GM19025 (cell line): ENCODE measurements around the gene MAGI1.
"Not testable (repeated sequence)": the region's sequence is repeated elsewhere in the genome, so short reads cannot be mapped to it uniquely, and the experiment has no call there.

ENCODE experiments used
- ATAC-seq: cut with Tn5 transposase; IDR thresholded peaks from one replicate; pipeline ENCODE4 v1.9.1; 2021; ENCODE audit warnings: mild to moderate bottlenecking, low read depth, moderate library complexity; ENCODE audit not compliant: unreplicated experiment

The MAGI1 gene

DNA sequence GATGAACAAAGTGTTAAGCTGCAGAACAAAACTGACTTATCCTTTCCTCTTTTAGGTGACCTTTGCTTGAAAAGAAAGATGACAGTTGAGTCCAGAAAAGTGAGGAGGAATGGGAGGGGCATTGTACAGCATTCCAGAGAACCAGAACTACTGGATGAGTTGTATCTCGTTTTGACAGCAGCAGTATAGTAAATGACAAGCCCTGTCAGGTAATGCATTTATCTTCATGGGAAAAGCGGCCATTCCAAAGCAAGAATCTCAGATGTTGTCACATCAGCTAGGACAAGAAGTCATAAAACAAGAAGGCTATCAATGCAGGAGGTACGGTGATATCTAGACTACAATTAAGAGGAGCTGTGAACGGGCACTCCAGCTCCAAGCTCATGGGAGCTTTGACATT, 421.5 kb downstream of the MAGI1 start:
- no peak for ATAC-seq

DNA sequence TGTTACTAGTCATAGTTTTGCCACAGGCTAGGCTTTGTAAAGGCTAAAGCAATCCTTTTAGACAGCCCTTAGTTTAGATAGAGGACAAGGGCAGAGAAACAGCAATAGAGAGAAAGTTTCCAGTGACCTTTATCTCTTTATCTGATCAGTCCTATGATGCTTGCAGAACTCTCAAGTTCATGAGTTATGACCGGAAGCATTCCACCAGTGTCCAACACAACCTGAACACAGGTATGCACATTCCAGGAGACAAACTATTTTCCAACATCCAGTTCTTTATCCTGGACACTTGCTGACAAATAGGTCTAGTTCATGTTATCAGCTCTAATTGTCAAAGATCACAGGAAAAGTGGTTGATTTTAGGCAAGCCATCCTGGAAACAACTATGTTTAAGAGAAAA, 422.2 kb downstream of the MAGI1 start:
- no peak for ATAC-seq

DNA sequence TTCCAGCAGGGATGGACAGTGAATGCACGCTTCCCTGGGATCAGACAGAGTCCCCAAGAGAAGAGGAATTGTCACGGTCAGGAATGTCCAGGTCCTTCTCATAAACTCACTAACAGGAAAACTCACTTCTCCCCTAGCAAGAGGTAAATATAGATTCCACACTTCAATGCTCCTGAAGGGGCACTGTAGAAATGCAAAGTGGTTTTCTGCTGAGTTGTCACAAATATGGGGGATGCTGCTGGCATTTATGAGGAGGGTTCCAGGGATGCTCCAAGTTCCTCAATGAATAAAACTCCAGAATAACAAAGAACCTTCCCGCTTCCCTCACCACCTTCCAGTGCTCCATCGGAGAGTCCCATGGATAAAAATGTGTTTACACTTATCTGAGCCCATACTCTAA, 423.4 kb downstream of the MAGI1 start:
- no peak for ATAC-seq

DNA sequence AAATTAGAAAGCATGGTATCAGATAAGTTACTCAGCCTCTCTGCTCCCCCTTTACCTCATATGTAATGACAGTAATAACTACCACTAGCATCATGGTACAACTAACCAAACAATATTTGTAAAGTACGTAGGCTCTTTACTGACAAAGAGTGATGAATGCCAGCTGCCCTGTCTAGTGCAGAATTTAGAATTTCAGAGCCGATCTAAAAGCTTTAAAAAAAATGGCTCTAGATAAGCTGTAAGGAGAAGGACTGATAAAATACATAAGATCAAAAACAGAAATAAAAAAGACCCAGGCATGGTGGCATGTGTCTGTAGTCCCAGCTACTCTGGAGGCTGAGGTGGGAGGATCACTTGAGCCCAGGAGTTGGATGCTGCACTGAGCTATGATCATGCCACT, 424.1 kb downstream of the MAGI1 start:
- no peak for ATAC-seq

DNA sequence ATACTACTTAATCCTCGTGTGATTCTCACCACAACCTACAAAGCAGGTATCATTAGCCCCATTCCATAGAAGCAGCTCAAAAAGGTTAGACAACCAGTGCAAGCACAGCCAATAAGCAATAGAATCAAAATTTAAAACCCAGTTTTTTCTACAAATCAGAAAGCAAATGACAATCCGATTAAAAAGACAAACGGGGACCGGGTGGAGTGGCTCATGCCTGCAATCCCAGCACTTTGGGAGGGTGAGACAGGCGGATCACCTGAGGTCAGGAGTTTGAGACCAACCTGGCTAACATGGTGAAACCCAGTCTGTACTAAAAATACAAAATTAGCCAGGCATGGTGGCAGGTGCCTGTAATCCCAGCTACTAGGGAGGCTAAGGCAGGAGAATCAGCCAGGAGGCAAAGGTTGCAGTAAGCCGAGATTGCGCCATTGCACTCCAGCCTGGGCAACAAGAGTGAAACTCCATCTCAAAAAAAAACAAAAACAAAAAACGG, 430.7 kb downstream of the MAGI1 start:
- ATAC-seq = not testable (repeated sequence)

DNA sequence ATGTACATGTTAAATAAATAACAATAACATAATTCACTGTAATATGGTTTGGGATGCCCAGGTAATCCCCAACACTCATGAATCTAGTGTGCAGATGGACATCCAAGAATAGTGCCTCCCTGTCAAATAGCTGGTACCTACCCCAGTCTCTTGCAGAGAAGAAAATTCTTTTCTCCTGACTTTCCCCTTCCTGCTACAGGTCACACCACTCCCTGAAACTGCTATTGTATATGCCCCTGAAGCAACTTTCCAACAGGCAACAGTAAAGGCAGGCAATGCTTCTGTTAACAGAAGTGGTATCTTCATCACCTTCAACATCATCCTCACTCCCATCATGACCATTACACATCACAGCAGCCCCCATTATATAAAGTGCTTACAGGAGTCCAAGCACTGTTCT, 431.6 kb downstream of the MAGI1 start:
- no peak for ATAC-seq

DNA sequence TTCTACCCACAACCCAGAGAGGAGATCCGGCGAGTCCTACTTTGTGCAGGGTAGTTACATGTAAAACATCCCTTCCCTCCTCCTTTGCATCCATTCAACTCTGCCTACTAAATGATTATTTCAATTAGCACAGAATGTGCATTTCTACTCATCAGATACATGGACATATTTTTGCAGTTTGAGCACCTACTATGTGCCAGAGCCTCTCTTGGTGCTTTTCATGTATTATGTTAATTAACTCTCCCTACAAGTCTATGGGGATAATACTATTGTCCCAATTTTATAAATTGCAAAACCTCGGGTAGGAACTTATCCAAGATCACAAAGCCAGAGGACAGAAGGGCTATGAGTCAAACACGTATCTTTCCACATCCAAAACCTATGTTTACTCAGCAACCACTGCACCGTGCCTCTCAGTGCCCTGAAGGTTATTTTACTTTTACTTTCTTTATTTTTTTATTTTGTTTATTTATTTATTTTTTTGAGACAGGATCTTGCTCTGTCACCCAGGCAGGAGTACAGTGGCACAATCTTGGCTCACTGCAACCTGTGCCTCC, 432.8 kb downstream of the MAGI1 start:
- no peak for ATAC-seq

DNA sequence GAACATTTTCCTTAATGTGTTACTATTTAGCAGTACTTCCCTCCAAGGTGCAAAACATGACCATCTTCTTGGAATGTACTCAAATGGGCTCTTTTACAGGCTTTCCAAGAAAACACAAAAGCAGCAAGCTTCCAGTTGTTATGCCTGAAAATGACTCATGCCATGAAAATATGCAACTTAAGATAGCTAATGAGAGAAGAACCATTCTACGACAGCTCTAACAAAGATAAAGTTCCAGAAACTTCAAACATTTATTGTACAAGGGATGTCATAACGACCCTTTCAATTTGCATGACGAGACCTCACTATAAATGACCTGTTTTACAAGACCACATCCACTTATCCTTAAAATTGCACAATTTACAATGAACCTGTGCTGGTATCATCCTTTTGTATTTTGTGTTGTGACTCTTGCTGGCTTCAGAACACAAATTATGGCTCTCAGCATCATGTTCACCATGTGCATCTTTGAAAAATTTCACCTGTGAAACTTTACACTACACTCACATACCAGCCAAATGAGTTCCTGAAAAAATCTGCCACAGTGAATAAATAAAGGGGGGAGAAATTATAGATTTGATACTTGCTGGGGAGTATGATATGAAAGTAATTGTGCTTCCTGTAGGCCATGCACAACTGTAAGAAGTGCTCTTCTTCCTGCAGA, 433.7 kb downstream of the MAGI1 start:
- ATAC-seq = no peak

DNA sequence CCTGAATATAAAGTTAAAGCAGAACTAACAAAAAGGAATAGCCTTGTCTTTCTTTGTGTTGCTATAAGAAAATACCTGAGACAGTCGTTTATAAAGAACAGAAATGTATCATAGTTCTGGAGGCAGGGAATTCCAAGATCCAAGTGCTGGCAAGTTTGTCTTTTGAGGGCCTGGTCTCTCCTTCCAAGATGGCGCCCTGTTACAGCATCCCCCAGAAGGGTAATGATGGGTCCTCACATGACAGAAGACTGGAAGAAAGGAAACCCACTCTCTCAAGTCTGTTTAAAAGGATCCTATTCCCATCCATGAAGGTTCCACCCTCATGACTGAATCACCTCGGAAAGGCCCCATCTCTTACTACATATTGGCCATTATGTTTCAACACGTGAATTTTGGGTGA, 435.1 kb downstream of the MAGI1 start:
- ATAC-seq = no peak

DNA sequence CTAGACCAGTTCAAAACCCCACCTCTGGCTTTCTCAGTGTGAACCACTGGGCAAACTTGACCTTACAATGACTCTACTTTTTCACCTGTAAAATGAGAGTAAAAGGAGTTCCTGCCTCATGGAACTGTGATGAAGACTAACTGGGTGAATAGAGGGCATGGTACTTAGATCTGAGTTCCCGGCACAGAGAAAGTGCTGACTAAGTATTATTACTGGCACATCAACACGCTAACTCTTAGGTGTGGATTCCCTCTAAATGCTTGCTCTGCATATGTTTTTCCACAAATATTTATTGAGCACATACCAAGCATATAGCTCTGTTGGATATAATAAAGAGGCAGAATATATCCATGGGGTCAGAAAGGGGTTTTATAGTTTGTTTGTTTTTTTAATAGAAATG, 437.8 kb downstream of the MAGI1 start:
- ATAC-seq = no peak

DNA sequence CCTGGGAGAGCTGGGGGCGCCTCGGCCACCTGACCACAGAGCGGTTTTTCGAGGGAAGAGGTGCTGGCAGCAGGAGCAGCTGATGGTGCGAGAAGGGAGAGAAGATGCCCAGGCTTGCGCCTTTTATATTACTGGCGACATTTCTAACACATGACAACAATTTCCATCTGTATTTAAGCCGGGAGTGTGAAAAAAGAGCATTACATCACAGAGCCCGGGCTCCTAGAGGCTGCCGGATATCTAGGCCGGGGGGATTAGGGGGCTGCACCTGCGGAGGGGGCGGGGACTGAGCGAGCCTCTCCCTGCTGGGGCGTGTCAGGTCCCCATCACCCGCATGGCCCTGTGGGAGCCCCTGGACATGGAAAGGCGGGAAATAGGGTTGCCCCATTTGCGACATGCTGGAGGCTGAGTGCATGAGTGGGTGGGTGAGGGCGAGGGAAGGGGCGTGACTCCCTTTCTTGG, 440.7 kb downstream of the MAGI1 start:
- ATAC-seq = no peak

DNA sequence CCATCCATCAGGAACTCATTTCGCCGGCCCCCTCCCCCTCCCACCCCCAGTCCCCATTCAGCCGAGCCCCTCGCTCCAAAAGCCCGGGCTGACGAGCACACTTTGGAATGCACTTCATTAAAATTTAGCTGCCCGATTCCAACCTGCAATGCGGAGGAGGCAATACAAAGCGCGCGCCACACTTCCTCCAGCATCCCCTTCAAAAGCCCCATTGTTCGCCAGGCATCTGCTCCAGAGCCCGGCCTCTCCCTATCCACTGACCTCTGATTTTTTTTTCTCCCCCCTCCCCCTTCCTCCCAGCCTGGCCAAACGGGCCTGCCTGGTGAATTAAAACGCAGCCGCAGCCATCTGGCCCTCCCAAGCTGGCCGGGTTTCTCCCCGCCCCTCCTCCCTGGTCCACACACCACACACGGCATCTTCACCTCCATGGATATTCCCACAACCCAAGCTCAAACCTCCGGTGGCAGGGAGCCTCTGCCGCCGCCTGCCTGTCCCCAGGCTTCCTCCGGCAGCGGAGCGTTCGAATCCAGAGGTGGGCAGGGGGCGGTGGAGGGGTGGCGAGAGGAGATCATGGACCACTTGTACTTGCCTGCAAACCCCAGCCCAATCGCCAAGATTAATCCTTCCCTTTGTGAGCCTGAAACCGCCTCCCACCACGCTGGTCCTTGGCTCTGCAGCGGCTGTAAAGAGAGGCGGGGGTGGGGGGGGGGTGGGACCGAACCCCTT, 441.3 kb downstream of the MAGI1 start:
- no peak for ATAC-seq

DNA sequence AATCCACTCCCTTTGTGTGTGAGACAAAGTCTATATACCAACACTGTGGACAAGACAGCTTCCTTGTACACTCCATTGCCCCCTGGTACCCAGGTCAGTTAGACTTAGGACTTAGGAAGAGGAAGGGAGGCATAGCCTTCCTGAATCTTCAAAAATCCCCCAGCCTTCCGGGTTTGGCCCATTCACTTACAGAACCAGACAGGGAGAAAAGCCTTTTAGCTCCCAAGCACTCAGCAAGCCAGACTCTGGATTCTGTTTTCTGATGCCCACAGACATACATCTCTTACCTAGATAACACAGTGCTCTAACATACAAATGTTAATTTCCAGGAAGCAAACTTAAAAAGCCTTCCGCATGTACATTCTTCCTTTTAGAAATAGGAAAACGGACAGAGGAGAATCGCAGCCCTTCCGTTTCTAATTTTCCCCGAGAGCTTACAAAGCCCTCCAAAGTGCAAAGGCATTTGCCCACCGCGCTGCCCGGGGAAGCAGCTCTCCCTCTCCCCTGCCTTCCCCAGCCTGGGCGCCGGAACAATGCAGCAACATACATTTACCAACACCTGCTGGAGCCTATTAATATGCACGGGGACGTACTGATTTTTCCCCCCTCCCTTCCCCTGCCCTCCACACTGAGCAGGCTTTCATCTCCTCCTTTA, 442.0 kb downstream of the MAGI1 start:
- ATAC-seq = no peak

DNA sequence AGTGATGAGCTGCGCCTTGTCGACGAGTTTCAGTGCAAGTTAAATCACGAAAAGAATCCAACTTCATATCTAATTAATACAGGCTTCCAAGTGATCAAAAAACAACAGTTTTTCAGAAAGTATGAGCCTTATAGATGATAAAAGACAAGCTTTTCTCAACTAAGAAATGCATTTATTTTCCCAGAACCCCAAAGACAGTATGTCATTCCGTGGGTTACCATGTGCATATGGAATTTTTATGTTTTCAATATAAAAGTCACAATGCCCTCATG, 442.8 kb downstream of the MAGI1 start:
- no peak for ATAC-seq

DNA sequence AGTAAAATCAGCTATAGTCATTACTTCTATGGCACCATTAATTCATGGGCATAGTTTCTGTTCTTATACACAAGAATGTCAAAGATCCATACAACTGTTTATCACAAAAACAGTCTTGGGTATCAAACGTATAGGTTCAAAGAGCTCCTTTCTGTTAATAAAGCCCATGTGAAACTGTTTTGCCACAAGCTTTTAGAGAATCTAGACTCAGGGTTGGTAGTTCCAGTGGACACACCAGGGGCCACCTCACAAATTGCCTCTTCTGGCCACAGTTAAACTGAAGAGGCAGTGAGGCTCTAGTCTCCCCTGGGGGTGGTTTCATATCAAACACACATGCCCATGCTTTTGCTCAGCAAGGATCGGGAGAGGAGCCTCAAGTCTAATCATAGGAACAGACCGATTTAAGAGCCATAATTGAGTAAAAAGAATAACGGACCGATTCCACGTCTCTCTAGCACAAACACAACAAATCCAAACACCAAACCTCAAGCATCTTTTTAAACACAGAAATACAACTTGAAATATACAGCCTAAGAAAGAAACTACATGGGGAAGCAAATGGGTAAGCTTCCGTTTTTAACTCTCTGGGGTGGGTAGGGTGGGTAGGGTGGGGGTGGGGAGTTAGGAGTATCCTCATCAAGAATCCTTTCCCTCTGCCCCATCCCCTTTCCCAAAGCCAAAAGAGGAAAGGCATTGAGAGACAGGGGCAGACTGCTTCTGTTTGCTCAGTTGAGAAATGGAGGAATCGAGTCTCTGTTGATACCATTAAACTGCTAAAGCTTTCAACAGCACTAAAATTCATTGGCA, 443.3 kb downstream of the MAGI1 start:
- no peak for ATAC-seq

DNA sequence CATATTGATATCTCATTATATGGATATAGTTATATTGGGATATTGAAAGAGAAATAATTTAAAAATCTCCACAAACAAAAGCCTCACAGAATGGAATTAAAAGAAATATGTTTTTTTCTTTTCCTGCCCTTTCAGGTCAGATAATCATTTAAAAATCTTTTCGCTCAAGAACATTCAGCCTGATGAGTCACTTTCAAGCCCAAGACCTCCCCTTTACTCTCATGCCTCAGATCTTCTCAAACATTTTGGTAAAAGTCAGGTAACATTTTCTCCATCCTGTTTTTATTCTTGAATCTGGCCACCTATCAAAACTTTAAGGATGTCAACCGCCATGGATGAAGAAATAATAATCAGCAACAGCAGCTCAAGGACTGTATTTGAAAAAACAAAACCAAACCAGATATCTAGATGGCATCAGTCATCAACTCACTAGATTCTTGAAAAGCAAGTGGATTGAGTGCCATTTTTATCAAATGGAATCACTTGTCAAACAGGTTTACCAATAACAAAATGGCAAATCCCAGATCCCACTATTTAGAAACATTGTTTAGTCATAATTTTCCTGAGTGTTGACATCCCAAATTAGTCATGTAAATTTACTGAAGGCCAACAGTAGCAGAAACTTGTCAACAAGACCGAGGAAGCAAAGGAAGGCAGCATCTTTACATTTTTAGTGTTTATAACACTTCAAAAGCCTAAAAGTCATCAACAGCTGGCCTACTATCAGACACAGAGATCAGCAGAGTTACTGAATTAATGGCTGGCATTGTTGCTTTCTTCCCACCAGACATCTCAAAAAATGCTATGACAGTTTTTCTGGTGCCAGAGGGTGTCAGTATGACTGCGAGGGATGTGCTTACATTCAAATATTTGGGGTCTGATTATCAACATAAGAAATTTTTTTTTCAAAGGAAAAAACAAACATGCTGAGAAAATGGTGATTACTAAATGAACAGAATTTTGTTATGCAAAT, 444.7 kb downstream of the MAGI1 start:
- no peak for ATAC-seq

DNA sequence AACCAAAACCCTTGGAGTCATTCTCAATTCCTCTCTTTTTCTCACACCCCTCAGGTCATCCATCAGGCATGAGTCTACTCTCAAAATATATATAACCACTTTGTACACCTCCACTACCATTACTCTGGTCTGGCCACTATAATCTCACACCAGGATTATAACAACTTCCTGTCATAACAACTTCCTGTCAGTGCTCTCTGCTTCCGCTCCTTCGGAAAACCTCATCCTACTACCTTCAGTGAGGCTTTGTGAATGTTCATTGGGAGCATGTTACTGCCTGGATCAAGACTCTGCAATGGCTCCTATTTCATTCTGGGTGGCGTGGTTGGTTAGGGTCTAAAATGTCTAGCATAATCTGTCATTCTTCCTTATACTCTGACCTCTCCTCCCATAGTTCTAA, 447.4 kb downstream of the MAGI1 start:
- ATAC-seq = no peak

DNA sequence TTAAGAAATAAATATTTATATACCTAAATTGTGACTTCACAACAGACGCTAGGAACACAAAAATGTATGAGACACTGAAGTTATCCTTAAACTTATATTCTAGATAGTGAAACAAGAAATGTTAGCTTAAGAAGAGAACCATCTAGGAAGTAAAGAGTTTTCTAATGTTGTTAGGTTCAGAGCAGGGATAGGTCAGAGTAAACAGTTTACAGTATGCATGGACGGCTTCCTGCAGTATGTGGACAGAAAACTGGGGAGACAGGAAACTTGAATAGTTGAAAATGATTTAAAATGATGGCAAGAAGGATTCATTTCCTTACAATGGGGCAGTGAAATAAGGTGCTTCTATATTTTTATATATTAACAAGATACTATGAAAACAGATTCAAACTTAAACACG, 449.8 kb downstream of the MAGI1 start:
- no peak for ATAC-seq

DNA sequence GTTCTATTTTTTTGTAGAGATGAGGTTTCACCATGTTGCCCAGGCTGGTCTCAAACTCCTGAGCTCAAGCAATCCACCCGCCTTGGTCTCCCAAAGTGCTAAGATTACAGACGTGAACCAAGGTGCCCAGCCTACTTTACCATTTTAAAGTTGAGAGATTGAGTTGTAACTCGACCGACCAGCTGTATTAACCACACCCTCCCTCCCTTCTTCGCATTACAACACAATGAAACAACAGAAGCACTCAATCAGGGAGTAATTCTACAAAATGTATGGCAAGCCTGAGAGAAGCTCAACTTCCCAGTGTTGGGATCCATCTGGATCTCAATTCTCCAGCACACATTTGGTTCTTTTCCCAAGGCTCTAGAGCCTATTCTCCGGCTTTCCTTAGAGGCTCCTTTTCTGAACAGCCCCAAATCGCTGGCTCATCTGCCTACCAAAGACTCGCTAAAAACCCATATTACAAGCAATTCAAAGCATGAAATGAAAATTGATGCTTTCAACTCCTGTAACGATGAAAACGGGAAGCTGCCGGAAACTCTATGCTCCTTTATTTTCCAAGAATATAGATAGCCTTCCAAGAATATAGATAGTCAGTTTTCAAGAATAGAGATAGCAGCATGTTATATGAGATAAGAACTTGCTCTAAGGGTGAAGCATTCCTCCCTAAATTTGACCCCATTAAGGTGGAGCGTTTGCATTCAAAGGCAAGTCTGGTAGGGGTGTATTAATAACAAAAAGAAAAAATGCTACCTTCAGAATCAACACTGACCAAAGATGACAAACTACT, 450.9 kb downstream of the MAGI1 start:
- no peak for ATAC-seq
